Measurements from ENCODE around the gene TIMP2. TPM values are rescaled to one million over a fixed set of nuclear protein-coding genes. Genes with fewer than 3 reads are reported as not detected.
A peak's percentile ranks its signal among the peaks of the same experiment; 100 is the strongest.

The TIMP2 gene
- total and polyA plus RNA-seq, 2 of the 13 experiments (the other 11 are each of a cell fraction or from before 2014, with no cell fraction given) = 3.8 to 8.5 TPM

DNA sequence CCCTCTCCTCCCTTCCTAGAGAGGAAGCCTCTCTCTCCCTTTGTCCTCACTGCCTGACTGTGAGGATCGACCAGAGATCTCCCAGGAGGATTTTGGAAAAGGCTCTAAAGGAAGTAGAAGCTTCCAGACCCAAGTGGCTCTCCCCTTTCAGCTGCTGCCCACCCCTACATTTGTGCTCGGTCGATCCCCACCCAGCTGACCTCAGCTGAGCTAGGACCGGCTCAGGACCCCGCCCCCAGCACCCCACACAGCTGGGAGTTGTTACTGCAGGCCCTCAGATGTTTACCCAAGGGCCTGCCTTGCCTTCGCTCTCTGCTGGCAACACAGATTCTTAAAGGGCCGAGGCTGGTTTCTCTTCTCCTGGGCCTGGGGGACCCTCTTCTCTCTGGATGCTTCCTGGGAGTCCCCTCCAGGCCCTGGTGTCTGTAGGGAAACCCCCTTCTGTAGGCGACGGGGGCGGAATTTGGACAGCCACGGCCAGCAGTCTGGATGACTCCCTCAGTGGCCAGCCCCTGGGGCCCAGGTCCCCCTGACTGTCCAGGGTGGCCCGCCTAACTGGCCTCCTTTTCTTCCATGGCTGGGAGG, 26.9 kb upstream of the TIMP2 start (continued):
- no peak for TF ChIP-seq NPAS2 (CRISPR knock-in tag; IDR thresholded peaks at IDR 0.05; ENCODE audit: borderline replicate concordance)
- no peak for TF ChIP-seq HNF4A (CRISPR knock-in tag; IDR thresholded peaks at IDR 0.05)
- no peak for TF ChIP-seq ZNF430 (CRISPR knock-in tag; IDR thresholded peaks at IDR 0.05)
- no peak for TF ChIP-seq CREB1 (IDR thresholded peaks at IDR 0.05)
- no peak for TF ChIP-seq CREB1 (CRISPR knock-in tag; IDR thresholded peaks at IDR 0.05)
- TF ChIP-seq ONECUT2 (CRISPR knock-in tag; IDR thresholded peaks at IDR 0.05) = no peak
- TF ChIP-seq SRSF4 (IDR thresholded peaks at IDR 0.05; ENCODE audit: low read depth, low read length, poor library complexity, severe bottlenecking) = no peak
- TF ChIP-seq, protein P1, sequence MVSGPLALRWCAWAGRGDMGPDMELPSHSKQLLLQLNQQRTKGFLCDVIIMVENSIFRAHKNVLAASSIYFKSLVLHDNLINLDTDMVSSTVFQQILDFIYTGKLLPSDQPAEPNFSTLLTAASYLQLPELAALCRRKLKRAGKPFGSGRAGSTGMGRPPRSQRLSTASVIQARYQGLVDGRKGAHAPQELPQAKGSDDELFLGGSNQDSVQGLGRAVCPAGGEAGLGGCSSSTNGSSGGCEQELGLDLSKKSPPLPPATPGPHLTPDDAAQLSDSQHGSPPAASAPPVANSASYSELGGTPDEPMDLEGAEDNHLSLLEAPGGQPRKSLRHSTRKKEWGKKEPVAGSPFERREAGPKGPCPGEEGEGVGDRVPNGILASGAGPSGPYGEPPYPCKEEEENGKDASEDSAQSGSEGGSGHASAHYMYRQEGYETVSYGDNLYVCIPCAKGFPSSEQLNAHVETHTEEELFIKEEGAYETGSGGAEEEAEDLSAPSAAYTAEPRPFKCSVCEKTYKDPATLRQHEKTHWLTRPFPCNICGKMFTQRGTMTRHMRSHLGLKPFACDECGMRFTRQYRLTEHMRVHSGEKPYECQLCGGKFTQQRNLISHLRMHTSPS (CRISPR knock-in tag; IDR thresholded peaks at IDR 0.05; ENCODE audit: low read depth) = no peak
- peak; percentile 39; the same call in 1 of the 2 replicates for TF ChIP-seq SP5 (CRISPR knock-in tag; IDR thresholded peaks at IDR 0.05; ENCODE audit: borderline replicate concordance, low read depth)
- no peak for TF ChIP-seq ZNF496 (CRISPR knock-in tag; IDR thresholded peaks at IDR 0.05; ENCODE audit: insufficient replicate concordance)
- no peak for TF ChIP-seq FOXJ3 (CRISPR knock-in tag; IDR thresholded peaks at IDR 0.05; ENCODE audit: borderline replicate concordance)
- no peak for TF ChIP-seq ZNF678 (CRISPR knock-in tag; IDR thresholded peaks at IDR 0.05)
- no peak for TF ChIP-seq TARDBP (CRISPR knock-in tag; IDR thresholded peaks at IDR 0.05)
- TF ChIP-seq, protein P2, sequence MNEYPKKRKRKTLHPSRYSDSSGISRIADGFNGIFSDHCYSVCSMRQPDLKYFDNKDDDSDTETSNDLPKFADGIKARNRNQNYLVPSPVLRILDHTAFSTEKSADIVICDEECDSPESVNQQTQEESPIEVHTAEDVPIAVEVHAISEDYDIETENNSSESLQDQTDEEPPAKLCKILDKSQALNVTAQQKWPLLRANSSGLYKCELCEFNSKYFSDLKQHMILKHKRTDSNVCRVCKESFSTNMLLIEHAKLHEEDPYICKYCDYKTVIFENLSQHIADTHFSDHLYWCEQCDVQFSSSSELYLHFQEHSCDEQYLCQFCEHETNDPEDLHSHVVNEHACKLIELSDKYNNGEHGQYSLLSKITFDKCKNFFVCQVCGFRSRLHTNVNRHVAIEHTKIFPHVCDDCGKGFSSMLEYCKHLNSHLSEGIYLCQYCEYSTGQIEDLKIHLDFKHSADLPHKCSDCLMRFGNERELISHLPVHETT (CRISPR knock-in tag; conservative IDR thresholded peaks at IDR 0.05) = no peak
- TF ChIP-seq, protein P3, sequence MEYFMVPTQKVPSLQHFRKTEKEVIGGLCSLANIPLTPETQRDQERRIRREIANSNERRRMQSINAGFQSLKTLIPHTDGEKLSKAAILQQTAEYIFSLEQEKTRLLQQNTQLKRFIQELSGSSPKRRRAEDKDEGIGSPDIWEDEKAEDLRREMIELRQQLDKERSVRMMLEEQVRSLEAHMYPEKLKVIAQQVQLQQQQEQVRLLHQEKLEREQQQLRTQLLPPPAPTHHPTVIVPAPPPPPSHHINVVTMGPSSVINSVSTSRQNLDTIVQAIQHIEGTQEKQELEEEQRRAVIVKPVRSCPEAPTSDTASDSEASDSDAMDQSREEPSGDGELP (IDR thresholded peaks at IDR 0.05; ENCODE audit: borderline replicate concordance, low read depth) = peak; percentile 92
- 0 out of 2 replicates have a peak, but pooled peaks have one; percentile 0 for TF ChIP-seq DNMT1 (CRISPR knock-in tag; IDR thresholded peaks at IDR 0.05)
- TF ChIP-seq MYC (CRISPR knock-in tag; IDR thresholded peaks at IDR 0.05; ENCODE audit: borderline replicate concordance) = 0 out of 2 replicates have a peak, but pooled peaks have one; percentile 23
- no peak for TF ChIP-seq ZMYM2 (CRISPR knock-in tag; IDR thresholded peaks at IDR 0.05)
- TF ChIP-seq ZNF225 (CRISPR knock-in tag; IDR thresholded peaks at IDR 0.05) = 0 out of 2 replicates have a peak, but pooled peaks have one; percentile 15
- no peak for TF ChIP-seq ZNF644 (CRISPR knock-in tag; IDR thresholded peaks at IDR 0.05; ENCODE audit: low read depth)
- TF ChIP-seq NR1H2 (CRISPR knock-in tag; IDR thresholded peaks at IDR 0.05; ENCODE audit: borderline replicate concordance, low read depth) = no peak
- peak; percentile 77 for TF ChIP-seq FOXA3 (CRISPR knock-in tag; IDR thresholded peaks at IDR 0.05)
- 0 out of 2 replicates have a peak, but pooled peaks have one; percentile 44 for TF ChIP-seq ATF7-NPFF (CRISPR knock-in tag; IDR thresholded peaks at IDR 0.05; ENCODE audit: low read depth)
- no peak for TF ChIP-seq FOXA1 (IDR thresholded peaks at IDR 0.05)
- TF ChIP-seq FOXA1 (CRISPR knock-in tag; IDR thresholded peaks at IDR 0.05) = peak; percentile 86
- TF ChIP-seq TBX2 (CRISPR knock-in tag; IDR thresholded peaks at IDR 0.05; ENCODE audit: borderline replicate concordance) = peak; percentile 18; the same call in 1 of the 2 replicates
- 0 out of 2 replicates have a peak, but pooled peaks have one; percentile 12 for TF ChIP-seq MED1 (CRISPR knock-in tag; IDR thresholded peaks at IDR 0.05)
- TF ChIP-seq MTF2 (CRISPR knock-in tag; IDR thresholded peaks at IDR 0.05; ENCODE audit: borderline replicate concordance) = no peak
- no peak for TF ChIP-seq RFXANK (CRISPR knock-in tag; IDR thresholded peaks at IDR 0.05)
